Skeletal muscle cell (primary cell): ENCODE data around the gene GPR89B.
"Not testable (repeated sequence)": the region's sequence is repeated elsewhere in the genome, so short reads cannot be mapped to it uniquely, and the experiment has no call there.

Source experiments
- DNase-seq: peaks from one replicate; pipeline ENCODE4 v3.0.0-alpha.2; 2010; ENCODE audit warnings: low read depth
- H3K4me3 ChIP-seq: 2 replicates; pipeline ENCODE4 v1.5.1; 2011; ENCODE audit warnings: low read depth, mild to moderate bottlenecking, control low read depth, low read length, moderate library complexity

GPR89B gene

GRCh38 chr1:147927689-147928088 is 531 bp upstream of the GPR89B start:
- DNase-seq = not testable (repeated sequence)

GRCh38 chr1:147931137-147931536 is 2.9 kb downstream of the GPR89B start:
- H3K4me3 ChIP-seq, DNase-seq: not testable (repeated sequence)

More at GRCh38 chr1:147927689-147928088, 531 bp upstream of the GPR89B start:
- not testable (repeated sequence) for H3K4me3 ChIP-seq

DNA sequence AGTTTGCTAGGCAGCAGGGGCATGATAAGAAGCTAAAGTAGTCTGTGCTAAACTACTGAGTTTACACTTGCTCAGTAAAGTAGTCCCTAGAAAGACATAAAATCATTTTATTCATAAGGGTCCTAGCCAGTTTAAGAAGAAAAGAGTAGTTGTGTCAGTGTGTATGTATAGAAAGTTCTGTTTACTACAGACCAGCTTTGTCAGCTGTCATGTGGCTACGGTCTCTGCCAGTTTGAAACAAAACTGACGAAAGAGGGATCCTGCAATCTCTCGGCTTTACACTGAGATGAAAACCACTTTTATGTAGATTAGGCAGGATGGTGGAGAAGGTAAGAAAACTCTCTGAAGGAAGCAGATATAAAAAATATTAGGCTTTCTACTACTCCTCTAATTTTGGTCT is 7.1 kb downstream of the GPR89B start:
- not testable (repeated sequence) for DNase-seq

GRCh38 chr1:147940456-147940855 is 12.2 kb downstream of the GPR89B start:
- not testable (repeated sequence) for H3K4me3 ChIP-seq, DNase-seq

More for the DNA sequence above, 7.1 kb downstream of the GPR89B start:
- H3K4me3 ChIP-seq = not testable (repeated sequence)

- DNase-seq, H3K4me3 ChIP-seq: not testable (repeated sequence)
Observed at GRCh38 chr1:147942563-147942962, 14.3 kb downstream of the GPR89B start.

DNA sequence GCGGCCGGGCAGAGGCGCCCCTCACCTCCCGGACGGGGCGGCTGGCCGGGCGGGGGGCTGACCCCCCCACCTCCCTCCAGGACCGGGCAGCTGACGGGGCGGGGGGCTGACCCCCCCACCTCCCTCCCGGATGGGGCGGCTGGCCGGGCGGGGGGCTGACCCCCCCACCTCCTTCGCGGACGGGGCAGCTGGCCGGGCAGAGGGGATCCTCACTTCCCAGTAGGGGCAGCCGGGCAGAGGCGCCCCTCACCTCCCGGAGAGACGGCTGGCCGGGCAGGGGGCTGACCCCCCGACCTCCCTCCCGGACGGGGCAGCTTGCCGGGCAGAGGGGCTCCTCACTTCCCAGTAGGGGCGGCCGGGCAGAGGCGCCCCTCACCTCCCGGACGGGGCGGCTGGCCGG is 21.3 kb downstream of the GPR89B start:
- H3K4me3 ChIP-seq, DNase-seq: not testable (repeated sequence)

DNA sequence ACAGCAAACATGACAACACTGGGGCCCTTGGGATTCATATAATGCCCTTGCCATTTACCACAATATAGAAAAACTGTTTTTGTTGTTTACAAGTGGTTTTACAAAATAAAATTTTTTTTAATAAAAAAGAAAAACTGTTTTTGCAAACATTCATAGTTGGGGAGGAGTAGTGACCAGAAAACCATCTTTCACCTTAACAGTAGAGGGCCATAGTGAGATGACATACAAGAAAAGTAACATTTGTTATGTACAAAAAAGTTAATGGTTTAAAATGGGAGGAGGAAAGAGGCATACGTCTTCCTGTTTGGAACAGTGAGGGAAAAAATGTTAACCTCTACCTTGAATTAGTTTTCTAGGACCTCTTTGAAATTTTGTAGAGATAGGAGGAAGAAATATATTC is 30.7 kb downstream of the GPR89B start:
- DNase-seq, H3K4me3 ChIP-seq: not testable (repeated sequence)

GRCh38 chr1:147959680-147960079 is 31.5 kb downstream of the GPR89B start:
- DNase-seq = not testable (repeated sequence)

GRCh38 chr1:147964575-147964974 is 36.4 kb downstream of the GPR89B start:
- H3K4me3 ChIP-seq, DNase-seq: not testable (repeated sequence)

More at GRCh38 chr1:147959680-147960079, 31.5 kb downstream of the GPR89B start:
- H3K4me3 ChIP-seq = not testable (repeated sequence)

- H3K4me3 ChIP-seq, DNase-seq: not testable (repeated sequence)
Observed at GRCh38 chr1:147966657-147967056, 38.4 kb downstream of the GPR89B start.

DNA sequence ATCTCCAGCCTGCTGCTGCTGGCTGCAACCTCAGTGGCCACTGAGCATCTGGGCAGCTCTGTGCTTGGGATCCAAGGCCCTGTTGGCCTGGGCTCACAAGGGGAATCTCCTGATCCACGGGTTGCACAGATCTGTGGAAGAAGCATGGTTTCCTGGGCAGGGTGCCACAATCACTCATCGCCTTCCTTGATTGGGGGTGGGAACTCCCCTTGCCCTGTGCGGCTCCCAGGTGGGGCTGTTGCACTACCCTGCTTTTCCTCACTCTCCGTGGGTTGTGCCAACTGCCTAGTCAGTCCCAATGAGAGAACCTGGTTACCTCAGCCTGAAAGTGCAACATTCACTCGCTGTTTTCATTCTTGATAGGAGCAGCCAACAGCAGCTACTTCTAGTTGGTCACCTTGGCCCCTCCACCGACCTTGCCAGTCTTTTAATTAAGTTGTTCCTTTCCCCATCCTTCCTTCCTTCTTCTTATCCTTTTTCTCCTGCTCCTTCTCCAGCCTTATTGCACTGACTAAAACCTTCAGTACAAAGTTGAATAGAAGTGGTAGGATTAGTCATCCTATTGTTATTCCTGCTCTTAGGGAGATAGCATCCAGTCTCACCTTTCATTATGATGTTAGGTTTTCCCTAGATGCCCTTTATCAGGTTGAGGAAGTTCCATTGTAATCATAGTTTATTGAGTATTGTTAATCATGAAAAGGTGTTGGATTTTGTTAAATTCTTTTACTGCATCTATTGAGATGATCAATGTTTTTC is 50.9 kb downstream of the GPR89B start:
- H3K4me3 ChIP-seq, DNase-seq: not testable (repeated sequence)

DNA sequence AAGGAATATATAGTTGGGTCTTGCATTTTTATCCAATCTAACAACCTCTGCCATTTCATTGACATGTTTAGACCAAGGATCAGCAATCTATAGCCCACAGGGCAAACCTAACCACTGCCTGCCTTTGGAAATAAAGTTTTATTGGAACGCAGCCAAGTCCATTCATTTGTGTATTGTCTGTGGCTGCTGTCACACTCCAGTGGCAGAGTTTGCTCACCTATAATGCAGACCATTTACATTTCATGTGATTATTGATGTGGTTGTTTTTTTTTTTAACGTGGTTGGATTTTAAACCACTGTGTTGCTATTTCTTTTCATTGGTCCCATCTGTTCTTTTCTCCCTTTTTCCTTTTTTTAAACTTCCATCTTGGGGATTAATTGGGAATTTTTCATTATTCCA is 57.2 kb downstream of the GPR89B start:
- not testable (repeated sequence) for DNase-seq, H3K4me3 ChIP-seq

- H3K4me3 ChIP-seq, DNase-seq: not testable (repeated sequence)
Observed at GRCh38 chr1:147987893-147988292, 59.7 kb downstream of the GPR89B start.

DNA sequence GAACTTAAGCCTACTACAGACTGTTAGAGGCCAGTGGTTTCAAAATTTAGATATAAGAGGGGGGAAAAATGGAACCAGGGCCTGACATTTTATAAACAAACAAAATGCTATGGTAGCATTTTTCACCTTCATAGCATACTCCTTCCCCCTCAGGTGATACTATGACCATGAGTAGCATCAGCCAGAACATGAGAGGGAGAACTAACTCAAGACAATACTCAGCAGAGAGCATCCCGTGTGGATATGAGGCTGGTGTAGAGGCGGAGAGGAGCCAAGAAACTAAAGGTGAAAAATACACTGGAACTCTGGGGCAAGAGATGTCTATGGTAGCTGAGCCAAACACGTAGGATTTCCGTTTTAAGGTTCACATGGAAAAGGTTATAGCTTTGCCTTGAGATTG is 64.7 kb downstream of the GPR89B start:
- not testable (repeated sequence) for H3K4me3 ChIP-seq, DNase-seq

- DNase-seq, H3K4me3 ChIP-seq: not testable (repeated sequence)
Observed at GRCh38 chr1:147993400-147993799, 65.2 kb downstream of the GPR89B start.

DNA sequence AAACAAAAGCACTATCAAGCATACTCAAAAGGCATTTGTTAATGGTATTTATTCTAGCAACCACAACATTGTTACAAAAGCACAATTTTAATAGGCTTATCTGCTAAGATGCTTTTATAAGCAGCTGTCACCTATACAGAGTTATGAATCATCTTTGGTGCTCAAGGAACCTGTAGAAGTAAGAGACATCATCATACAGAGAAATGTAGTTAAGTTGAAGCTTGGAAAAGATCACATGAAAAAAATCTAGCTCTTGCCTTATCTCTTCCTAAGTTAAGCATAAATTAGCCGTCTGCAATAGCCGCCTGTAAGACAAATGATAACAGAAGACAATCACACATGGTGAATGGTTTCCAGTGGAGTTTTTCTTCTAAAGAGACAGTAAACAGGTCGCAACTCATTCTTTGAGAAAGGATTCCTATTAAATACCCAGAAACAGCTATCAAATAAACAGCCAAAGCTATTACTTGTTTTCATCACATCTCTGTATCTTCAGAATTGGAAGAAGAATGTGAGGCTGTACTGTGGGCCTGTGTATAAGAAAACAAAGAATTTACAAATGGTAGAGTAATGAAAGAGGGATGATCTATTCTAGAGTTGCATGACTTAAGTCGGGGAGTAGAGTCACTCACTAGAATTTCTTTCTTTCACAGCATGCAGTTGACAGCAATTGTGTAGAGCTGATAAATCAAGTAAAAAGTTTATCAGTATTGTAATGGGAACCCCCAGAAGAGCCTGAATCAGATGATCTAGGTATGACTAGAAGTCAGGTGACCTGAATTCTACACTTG is 65.8 kb downstream of the GPR89B start:
- H3K4me3 ChIP-seq, DNase-seq: not testable (repeated sequence)

GRCh38 chr1:147996088-147996487 is 67.9 kb downstream of the GPR89B start:
- H3K4me3 ChIP-seq, DNase-seq: not testable (repeated sequence)

GRCh38 chr1:148007724-148008123 is 79.5 kb downstream of the GPR89B start:
- DNase-seq = not testable (repeated sequence)

GRCh38 chr1:148010527-148010926 is 82.3 kb downstream of the GPR89B start:
- no peak overlapping the region for H3K4me3 ChIP-seq
- DNase-seq = no peak

More at GRCh38 chr1:148007724-148008123, 79.5 kb downstream of the GPR89B start:
- H3K4me3 ChIP-seq = not testable (repeated sequence)
